ENCODE measurements around the gene SEC14L5.

GRCh38 chr16:5026664-5027063, 68.5 kb downstream of the SEC14L5 start:
- no peak for TF ChIP-seq POLR2A (IDR thresholded peaks at IDR 0.05; ENCODE audit: low read length)
- TF ChIP-seq GATA1 (IDR thresholded peaks at IDR 0.05; ENCODE audit: low read depth, low read length), result no peak
